GM12878 (cell line): ENCODE data around the gene PFN3. TPM values are rescaled to one million over a fixed set of nuclear protein-coding genes. Genes with fewer than 3 reads are reported as not detected.

Experiments used
- CHD2 ChIP-seq: IDR thresholded peaks from 2 replicates; pipeline ENCODE4 v1.6.1; 2011; ENCODE audit warnings: low read depth, low read length, improper control_type of control experiment, borderline replicate concordance
- DPF2 ChIP-seq: fragments of 450-650 bp; IDR thresholded peaks from 2 replicates; pipeline ENCODE4 v1.6.1; 2017; ENCODE audit warnings: mild to moderate bottlenecking
- KLF5 ChIP-seq: fragments of 450-650 bp; IDR thresholded peaks from 2 replicates; pipeline ENCODE4 v1.6.1; 2014; ENCODE audit warnings: mild to moderate bottlenecking; ENCODE audit not compliant: partially characterized antibody
- MEF2B ChIP-seq: fragments of 450-650 bp; IDR thresholded peaks from 2 replicates; pipeline ENCODE4 v1.6.1; 2018; ENCODE audit warnings: mild to moderate bottlenecking, moderate library complexity; ENCODE audit not compliant: partially characterized antibody, poor library complexity, severe bottlenecking
- POLR2A ChIP-seq: IDR thresholded peaks from 2 replicates; pipeline ENCODE4 v1.6.1; 2011; ENCODE audit warnings: low read depth, mild to moderate bottlenecking, low read length
- POLR2AphosphoS5 ChIP-seq: IDR thresholded peaks from 2 replicates; pipeline ENCODE4 v1.6.1; 2011; ENCODE audit warnings: mild to moderate bottlenecking, low read length, inconsistent platforms
- RFX5 ChIP-seq: IDR thresholded peaks from 2 replicates; pipeline ENCODE4 v1.6.1; 2011; ENCODE audit warnings: low read depth, low read length, improper control_type of control experiment
- SIX5 ChIP-seq: IDR thresholded peaks from 2 replicates; pipeline ENCODE4 v1.6.1; 2011; ENCODE audit warnings: mild to moderate bottlenecking, low read depth, low read length, moderate library complexity; ENCODE audit not compliant: severe bottlenecking
- SMAD5 ChIP-seq: IDR thresholded peaks from 2 replicates; pipeline ENCODE4 v1.6.1; 2016; ENCODE audit warnings: antibody characterized with exemption, low read depth
- STAT3 ChIP-seq: IDR thresholded peaks from 2 replicates; pipeline ENCODE4 v1.6.1; 2011; ENCODE audit warnings: low read depth, low read length, improper control_type of control experiment
- YBX1 ChIP-seq: fragments of 450-650 bp; IDR thresholded peaks from 2 replicates; pipeline ENCODE4 v1.6.1; 2016; ENCODE audit warnings: antibody characterized with exemption
- polyA plus RNA-seq, 11 experiments: library from polyadenylated mRNA; depleted of rRNA in 4 of 11; unstranded in 6 of 11; stranded (reverse) in 5 of 11; fragments of >200 nt; fragmentation: Nextera tagmentation in 4 of 11; fragmentation: Illumina TruSeq in 1 of 11; extraction: Ambion mirVana in 4 of 11; extraction: Trizol in 1 of 11; gene quantifications; 1 replicate in 1 of 11; 2 replicates in 10 of 11; pipeline versions ENCODE4 v1.2.1 to v1.2.3, GENCODE V29; 2011 to 2016; ENCODE audit warnings: inconsistent platforms in 2 of 11, missing spikeins in 2 of 11, low read depth in 1 of 11
- total RNA-seq, 4 experiments: library from RNA; depleted of rRNA in 3 of 4; stranded (reverse); fragments of >200 nt in 3 of 4; fragmentation: Illumina TruSeq in 1 of 4; extraction: Trizol in 1 of 4; gene quantifications; 2 replicates each; pipeline versions ENCODE4 v1.2.1 to v1.2.3, GENCODE V29; 2013 to 2021
- TF ChIP-seq, protein P1 (sequence below): fragments of 450-650 bp; IDR thresholded peaks from 2 replicates; pipeline ENCODE4 v1.6.1; 2017; ENCODE audit warnings: borderline replicate concordance
- TF ChIP-seq, protein P2 (sequence below): fragments of 450-650 bp; conservative IDR thresholded peaks from 2 replicates; pipeline ENCODE4 v1.6.1; 2017; ENCODE audit warnings: mild to moderate bottlenecking, moderate library complexity
- TF ChIP-seq, protein P3 (sequence below): IDR thresholded peaks from 2 replicates; pipeline ENCODE4 v1.6.1; 2012; ENCODE audit warnings: low read length, inconsistent platforms
- TF ChIP-seq, protein P4 (sequence below): fragments of 450-650 bp; formaldehyde crosslinking; IDR thresholded peaks from 2 replicates; pipeline ENCODE4 v1.5.0; 2022; ENCODE audit warnings: mild to moderate bottlenecking, missing genetic modification characterization
- TF ChIP-seq, protein P5 (sequence below): fragments of 450-650 bp; IDR thresholded peaks from 2 replicates; pipeline ENCODE4 v1.6.1; 2016; ENCODE audit warnings: mild to moderate bottlenecking
- TF ChIP-seq, protein P6 (sequence below): fragments of 450-650 bp; IDR thresholded peaks from 2 replicates; pipeline ENCODE4 v1.6.1; 2017; ENCODE audit warnings: mild to moderate bottlenecking, low read depth, inconsistent platforms; ENCODE audit not compliant: poor library complexity, severe bottlenecking

PFN3 gene
- total and polyA plus RNA-seq, 10 of the 15 experiments (the other 5 are each of a cell fraction or from before 2014, with no cell fraction given), result not detected

DNA sequence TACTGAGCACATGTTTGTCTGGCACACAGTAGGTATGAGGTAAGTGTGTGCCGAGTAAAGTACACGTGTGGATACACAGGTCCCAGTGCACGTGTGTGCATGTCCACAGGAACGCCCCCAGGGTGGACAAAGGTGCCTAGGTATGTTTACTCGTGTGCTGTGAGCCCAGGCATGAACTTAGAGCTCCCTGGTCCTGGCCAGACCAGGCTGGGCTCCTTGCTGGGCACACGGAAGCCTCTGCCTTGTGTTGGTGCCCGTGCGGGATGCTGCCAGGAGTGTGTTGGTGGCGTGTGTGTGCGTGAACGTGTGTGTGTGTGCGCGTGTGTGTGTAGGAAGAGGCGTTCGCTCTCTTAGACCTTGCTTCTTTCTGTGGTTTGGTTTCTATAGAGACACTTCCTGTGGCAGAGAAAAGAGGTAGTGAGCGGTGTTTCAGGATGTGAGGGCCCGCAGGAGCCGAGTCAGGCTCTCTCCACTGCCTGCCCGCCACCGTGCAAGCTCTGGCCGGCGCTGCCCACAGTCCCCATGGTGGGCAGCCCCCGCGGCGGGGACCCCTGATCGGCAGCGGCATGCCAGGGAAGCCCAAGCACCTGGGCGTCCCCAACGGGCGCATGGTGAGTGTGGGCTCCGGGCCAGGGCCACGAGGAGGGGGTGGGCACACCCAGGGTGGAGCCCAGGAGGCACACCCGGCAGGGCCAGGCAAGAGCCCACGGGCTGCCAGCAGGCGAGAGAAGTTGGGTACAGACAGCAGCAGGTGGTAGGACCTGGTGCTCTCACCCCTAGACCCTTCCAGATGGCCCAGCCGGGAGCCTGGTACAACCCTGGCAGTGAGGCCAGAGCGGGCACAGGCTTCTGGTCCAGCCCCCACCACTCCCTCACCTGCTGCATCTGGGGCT is 42.8 kb downstream of the PFN3 start, which contains the start of gene RGS14 (continued):
- TF ChIP-seq SIX5, result peak; percentile 19
- TF ChIP-seq SMAD5, result no peak
- peak; percentile 82 for TF ChIP-seq POLR2A
- TF ChIP-seq, protein P1, sequence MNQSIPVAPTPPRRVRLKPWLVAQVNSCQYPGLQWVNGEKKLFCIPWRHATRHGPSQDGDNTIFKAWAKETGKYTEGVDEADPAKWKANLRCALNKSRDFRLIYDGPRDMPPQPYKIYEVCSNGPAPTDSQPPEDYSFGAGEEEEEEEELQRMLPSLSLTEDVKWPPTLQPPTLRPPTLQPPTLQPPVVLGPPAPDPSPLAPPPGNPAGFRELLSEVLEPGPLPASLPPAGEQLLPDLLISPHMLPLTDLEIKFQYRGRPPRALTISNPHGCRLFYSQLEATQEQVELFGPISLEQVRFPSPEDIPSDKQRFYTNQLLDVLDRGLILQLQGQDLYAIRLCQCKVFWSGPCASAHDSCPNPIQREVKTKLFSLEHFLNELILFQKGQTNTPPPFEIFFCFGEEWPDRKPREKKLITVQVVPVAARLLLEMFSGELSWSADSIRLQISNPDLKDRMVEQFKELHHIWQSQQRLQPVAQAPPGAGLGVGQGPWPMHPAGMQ, result peak; percentile 78
- TF ChIP-seq CHD2, result no peak; the same call in 1 of the 2 replicates
- TF ChIP-seq RFX5, result no peak
- no peak for TF ChIP-seq YBX1
- TF ChIP-seq, protein P2, sequence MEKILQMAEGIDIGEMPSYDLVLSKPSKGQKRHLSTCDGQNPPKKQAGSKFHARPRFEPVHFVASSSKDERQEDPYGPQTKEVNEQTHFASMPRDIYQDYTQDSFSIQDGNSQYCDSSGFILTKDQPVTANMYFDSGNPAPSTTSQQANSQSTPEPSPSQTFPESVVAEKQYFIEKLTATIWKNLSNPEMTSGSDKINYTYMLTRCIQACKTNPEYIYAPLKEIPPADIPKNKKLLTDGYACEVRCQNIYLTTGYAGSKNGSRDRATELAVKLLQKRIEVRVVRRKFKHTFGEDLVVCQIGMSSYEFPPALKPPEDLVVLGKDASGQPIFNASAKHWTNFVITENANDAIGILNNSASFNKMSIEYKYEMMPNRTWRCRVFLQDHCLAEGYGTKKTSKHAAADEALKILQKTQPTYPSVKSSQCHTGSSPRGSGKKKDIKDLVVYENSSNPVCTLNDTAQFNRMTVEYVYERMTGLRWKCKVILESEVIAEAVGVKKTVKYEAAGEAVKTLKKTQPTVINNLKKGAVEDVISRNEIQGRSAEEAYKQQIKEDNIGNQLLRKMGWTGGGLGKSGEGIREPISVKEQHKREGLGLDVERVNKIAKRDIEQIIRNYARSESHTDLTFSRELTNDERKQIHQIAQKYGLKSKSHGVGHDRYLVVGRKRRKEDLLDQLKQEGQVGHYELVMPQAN, result peak; percentile 91
- TF ChIP-seq KLF5, result peak; percentile 55
- TF ChIP-seq, protein P3, sequence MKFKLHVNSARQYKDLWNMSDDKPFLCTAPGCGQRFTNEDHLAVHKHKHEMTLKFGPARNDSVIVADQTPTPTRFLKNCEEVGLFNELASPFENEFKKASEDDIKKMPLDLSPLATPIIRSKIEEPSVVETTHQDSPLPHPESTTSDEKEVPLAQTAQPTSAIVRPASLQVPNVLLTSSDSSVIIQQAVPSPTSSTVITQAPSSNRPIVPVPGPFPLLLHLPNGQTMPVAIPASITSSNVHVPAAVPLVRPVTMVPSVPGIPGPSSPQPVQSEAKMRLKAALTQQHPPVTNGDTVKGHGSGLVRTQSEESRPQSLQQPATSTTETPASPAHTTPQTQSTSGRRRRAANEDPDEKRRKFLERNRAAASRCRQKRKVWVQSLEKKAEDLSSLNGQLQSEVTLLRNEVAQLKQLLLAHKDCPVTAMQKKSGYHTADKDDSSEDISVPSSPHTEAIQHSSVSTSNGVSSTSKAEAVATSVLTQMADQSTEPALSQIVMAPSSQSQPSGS, result no peak
- TF ChIP-seq, protein P4, sequence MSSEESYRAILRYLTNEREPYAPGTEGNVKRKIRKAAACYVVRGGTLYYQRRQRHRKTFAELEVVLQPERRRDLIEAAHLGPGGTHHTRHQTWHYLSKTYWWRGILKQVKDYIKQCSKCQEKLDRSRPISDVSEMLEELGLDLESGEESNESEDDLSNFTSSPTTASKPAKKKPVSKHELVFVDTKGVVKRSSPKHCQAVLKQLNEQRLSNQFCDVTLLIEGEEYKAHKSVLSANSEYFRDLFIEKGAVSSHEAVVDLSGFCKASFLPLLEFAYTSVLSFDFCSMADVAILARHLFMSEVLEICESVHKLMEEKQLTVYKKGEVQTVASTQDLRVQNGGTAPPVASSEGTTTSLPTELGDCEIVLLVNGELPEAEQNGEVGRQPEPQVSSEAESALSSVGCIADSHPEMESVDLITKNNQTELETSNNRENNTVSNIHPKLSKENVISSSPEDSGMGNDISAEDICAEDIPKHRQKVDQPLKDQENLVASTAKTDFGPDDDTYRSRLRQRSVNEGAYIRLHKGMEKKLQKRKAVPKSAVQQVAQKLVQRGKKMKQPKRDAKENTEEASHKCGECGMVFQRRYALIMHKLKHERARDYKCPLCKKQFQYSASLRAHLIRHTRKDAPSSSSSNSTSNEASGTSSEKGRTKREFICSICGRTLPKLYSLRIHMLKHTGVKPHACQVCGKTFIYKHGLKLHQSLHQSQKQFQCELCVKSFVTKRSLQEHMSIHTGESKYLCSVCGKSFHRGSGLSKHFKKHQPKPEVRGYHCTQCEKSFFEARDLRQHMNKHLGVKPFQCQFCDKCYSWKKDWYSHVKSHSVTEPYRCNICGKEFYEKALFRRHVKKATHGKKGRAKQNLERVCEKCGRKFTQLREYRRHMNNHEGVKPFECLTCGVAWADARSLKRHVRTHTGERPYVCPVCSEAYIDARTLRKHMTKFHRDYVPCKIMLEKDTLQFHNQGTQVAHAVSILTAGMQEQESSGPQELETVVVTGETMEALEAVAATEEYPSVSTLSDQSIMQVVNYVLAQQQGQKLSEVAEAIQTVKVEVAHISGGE, result no peak
- TF ChIP-seq POLR2AphosphoS5, result peak; percentile 52
- TF ChIP-seq STAT3, result no peak
- TF ChIP-seq DPF2, result peak; percentile 92
- peak; percentile 36 for TF ChIP-seq MEF2B
- TF ChIP-seq, protein P5, sequence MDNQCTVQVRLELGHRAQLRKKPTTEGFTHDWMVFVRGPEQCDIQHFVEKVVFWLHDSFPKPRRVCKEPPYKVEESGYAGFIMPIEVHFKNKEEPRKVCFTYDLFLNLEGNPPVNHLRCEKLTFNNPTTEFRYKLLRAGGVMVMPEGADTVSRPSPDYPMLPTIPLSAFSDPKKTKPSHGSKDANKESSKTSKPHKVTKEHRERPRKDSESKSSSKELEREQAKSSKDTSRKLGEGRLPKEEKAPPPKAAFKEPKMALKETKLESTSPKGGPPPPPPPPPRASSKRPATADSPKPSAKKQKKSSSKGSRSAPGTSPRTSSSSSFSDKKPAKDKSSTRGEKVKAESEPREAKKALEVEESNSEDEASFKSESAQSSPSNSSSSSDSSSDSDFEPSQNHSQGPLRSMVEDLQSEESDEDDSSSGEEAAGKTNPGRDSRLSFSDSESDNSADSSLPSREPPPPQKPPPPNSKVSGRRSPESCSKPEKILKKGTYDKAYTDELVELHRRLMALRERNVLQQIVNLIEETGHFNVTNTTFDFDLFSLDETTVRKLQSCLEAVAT, result peak; percentile 92
- TF ChIP-seq, protein P6, sequence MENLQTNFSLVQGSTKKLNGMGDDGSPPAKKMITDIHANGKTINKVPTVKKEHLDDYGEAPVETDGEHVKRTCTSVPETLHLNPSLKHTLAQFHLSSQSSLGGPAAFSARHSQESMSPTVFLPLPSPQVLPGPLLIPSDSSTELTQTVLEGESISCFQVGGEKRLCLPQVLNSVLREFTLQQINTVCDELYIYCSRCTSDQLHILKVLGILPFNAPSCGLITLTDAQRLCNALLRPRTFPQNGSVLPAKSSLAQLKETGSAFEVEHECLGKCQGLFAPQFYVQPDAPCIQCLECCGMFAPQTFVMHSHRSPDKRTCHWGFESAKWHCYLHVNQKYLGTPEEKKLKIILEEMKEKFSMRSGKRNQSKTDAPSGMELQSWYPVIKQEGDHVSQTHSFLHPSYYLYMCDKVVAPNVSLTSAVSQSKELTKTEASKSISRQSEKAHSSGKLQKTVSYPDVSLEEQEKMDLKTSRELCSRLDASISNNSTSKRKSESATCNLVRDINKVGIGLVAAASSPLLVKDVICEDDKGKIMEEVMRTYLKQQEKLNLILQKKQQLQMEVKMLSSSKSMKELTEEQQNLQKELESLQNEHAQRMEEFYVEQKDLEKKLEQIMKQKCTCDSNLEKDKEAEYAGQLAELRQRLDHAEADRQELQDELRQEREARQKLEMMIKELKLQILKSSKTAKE, result peak; percentile 26
